ENCODE results near the gene AKT2.

Gene AKT2

DNA sequence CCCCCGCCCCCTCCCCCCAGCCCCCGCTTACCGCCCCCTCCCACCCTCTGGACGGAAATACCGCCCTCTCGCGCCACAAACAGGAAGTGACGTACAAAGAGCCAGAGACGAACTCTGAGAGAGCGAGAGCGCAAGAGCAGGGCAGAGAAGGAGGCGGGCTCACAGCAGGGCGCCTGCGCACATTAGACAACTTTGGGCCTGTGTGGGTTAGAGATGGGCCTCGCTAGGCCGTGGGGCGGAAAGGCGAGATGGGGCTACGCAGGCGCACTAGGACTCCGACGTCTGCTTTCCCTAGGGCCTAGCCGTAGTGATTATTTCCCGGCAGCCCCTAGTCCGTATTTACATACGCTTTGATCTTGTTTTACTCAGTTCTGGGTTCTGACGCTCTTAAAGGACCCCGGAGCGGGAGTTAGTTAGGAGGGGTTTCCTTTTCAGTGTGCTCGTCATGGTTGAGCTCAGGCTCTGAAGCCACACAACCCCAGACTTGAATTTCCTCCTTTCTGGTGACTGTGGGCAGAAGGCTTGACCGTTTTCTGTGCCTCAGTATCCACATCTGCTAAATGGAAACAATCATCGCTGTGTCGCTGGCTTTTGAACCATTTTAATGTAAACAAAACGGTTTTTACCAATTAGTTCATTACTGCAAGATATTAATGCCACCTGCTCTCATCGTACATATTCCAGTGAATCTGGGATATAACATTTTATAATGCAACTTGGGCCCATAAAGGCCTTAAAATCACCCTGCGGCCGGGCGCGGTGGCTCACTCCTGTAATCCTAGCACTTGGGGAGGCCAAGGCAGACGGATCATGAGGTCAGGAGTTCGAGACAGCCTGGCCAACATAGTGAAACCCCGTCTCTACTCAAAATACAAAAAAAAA, 449 bp upstream of the AKT2 start:
- peaks cover 45% of the 10 kb centered on the region for H3K79me2 ChIP-seq (ENCODE audit: low read length)
- H3K4me1 ChIP-seq (ENCODE audit: low read length), result 0 out of 2 replicates have a peak, but pooled peaks cover 10% of the 10 kb centered on the region
- peak overlapping the region; percentile 85 for H3K9ac ChIP-seq (ENCODE audit: low read length)
- H2AFZ ChIP-seq (ENCODE audit: low read length), result peak overlapping the region; percentile 90
- no peak for TF ChIP-seq EZH2 (optimal IDR thresholded peaks at IDR 0.05; ENCODE audit: low read depth, low read length)
- TF ChIP-seq, protein P1, sequence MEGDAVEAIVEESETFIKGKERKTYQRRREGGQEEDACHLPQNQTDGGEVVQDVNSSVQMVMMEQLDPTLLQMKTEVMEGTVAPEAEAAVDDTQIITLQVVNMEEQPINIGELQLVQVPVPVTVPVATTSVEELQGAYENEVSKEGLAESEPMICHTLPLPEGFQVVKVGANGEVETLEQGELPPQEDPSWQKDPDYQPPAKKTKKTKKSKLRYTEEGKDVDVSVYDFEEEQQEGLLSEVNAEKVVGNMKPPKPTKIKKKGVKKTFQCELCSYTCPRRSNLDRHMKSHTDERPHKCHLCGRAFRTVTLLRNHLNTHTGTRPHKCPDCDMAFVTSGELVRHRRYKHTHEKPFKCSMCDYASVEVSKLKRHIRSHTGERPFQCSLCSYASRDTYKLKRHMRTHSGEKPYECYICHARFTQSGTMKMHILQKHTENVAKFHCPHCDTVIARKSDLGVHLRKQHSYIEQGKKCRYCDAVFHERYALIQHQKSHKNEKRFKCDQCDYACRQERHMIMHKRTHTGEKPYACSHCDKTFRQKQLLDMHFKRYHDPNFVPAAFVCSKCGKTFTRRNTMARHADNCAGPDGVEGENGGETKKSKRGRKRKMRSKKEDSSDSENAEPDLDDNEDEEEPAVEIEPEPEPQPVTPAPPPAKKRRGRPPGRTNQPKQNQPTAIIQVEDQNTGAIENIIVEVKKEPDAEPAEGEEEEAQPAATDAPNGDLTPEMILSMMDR (IDR thresholded peaks at IDR 0.05; ENCODE audit: low read length), result no peak
- TF ChIP-seq EZH2phosphoT487 (IDR thresholded peaks at IDR 0.05; ENCODE audit: low read length), result no peak
- H3K27ac ChIP-seq (ENCODE audit: low read length), result peak overlapping the region; percentile 85
- H3K9me2 ChIP-seq (replicated peaks; ENCODE audit: insufficient read depth, low read length), result no peaks in the 10 kb centered on the region
- no peaks in the 10 kb centered on the region for H3K9me3 ChIP-seq (replicated peaks; ENCODE audit: insufficient read depth, low read length)
- H3K27me3 ChIP-seq (replicated peaks; ENCODE audit: insufficient read depth, low read length), result no peaks in the 10 kb centered on the region
- H3F3A ChIP-seq (ENCODE audit: insufficient read depth, low read length), result peaks cover 4% of the 10 kb centered on the region
- H3K36me3 ChIP-seq (replicated peaks; ENCODE audit: insufficient read depth, low read length), result no peaks in the 10 kb centered on the region
- no peaks in the 10 kb centered on the region for H4K20me1 ChIP-seq (ENCODE audit: insufficient read depth, low read length)
- DNase-seq, result peak; percentile 100
- peak overlapping the region; percentile 88 for H3K4me2 ChIP-seq (ENCODE audit: low read depth, low read length)
- peak overlapping the region; percentile 74 for H3K4me3 ChIP-seq (ENCODE audit: low read length)

- Histone ChIP-seq H3K27ac (ENCODE audit: low read length) (peak overlapping the region; percentile 77; the same call in 1 of the 2 replicates), H3K79me2 (ENCODE audit: low read length) (peaks cover 59% of the 10 kb centered on the region), H3K4me3 (ENCODE audit: low read length) (peak overlapping the region; percentile 74), H3K9ac (ENCODE audit: low read length) (peak overlapping the region; percentile 85), H3F3A (ENCODE audit: insufficient read depth, low read length) (peaks cover 4% of the 10 kb centered on the region), H3K27me3 (replicated peaks; ENCODE audit: insufficient read depth, low read length) (no peaks in the 10 kb centered on the region), H4K20me1 (ENCODE audit: insufficient read depth, low read length) (0 out of 2 replicates have a peak, but pooled peaks cover 1% of the 10 kb centered on the region), H3K4me2 (ENCODE audit: low read depth, low read length) (peak overlapping the region; percentile 78), H2AFZ (ENCODE audit: low read length) (no peak overlapping the region), H3K4me1 (ENCODE audit: low read length) (0 out of 2 replicates have a peak, but pooled peaks cover 10% of the 10 kb centered on the region), H3K9me2 (replicated peaks; ENCODE audit: insufficient read depth, low read length) (no peaks in the 10 kb centered on the region), H3K9me3 (replicated peaks; ENCODE audit: insufficient read depth, low read length) (no peaks in the 10 kb centered on the region), H3K36me3 (replicated peaks; ENCODE audit: insufficient read depth, low read length) (no peaks in the 10 kb centered on the region)
- TF ChIP-seq EZH2phosphoT487 (IDR thresholded peaks at IDR 0.05; ENCODE audit: low read length) (no peak), EZH2 (optimal IDR thresholded peaks at IDR 0.05; ENCODE audit: low read depth, low read length) (no peak)
- TF ChIP-seq, protein P1 (IDR thresholded peaks at IDR 0.05; ENCODE audit: low read length), result no peak
- DNase-seq, result no peak
These were observed 969 bp downstream of the AKT2 start for GRCh38 chr19:40284251-40284500.

GRCh38 chr19:40283414-40284250, 1.5 kb downstream of the AKT2 start:
- H2AFZ ChIP-seq (ENCODE audit: low read length), result no peak overlapping the region
- peaks cover 4% of the 10 kb centered on the region for H3F3A ChIP-seq (ENCODE audit: insufficient read depth, low read length)
- no peaks in the 10 kb centered on the region for H3K27me3 ChIP-seq (replicated peaks; ENCODE audit: insufficient read depth, low read length)
- TF ChIP-seq, protein P1 (IDR thresholded peaks at IDR 0.05; ENCODE audit: low read length), result no peak
- no peak for TF ChIP-seq EZH2 (optimal IDR thresholded peaks at IDR 0.05; ENCODE audit: low read depth, low read length)
- no peak for TF ChIP-seq EZH2phosphoT487 (IDR thresholded peaks at IDR 0.05; ENCODE audit: low read length)
- H4K20me1 ChIP-seq (ENCODE audit: insufficient read depth, low read length), result 0 out of 2 replicates have a peak, but pooled peaks cover 3% of the 10 kb centered on the region
- peak overlapping the region; percentile 78 for H3K4me2 ChIP-seq (ENCODE audit: low read depth, low read length)
- 0 out of 2 replicates have a peak, but pooled peaks cover 10% of the 10 kb centered on the region for H3K4me1 ChIP-seq (ENCODE audit: low read length)
- H3K36me3 ChIP-seq (replicated peaks; ENCODE audit: insufficient read depth, low read length), result no peaks in the 10 kb centered on the region
- no peaks in the 10 kb centered on the region for H3K9me2 ChIP-seq (replicated peaks; ENCODE audit: insufficient read depth, low read length)
- no peak overlapping the region; the same call in 1 of the 2 replicates for H3K27ac ChIP-seq (ENCODE audit: low read length)
- no peak for DNase-seq
- H3K9me3 ChIP-seq (replicated peaks; ENCODE audit: insufficient read depth, low read length), result no peaks in the 10 kb centered on the region
- H3K9ac ChIP-seq (ENCODE audit: low read length), result peak overlapping the region; percentile 85
- H3K4me3 ChIP-seq (ENCODE audit: low read length), result peak overlapping the region; percentile 74
- H3K79me2 ChIP-seq (ENCODE audit: low read length), result peaks cover 64% of the 10 kb centered on the region

Data from MM.1S (cell line).